ENCODE data around the gene DSE.

The DSE gene

GRCh38 chr6:116363759-116364158 lies 7.0 kb upstream of the DSE start:
- no peak for DNase-seq

- no peak for DNase-seq
Measured at GRCh38 chr6:116364321-116364720, 6.4 kb upstream of the DSE start.

GRCh38 chr6:116365743-116366142 lies 5.0 kb upstream of the DSE start:
- DNase-seq, result no peak

- DNase-seq, result no peak
Measured at GRCh38 chr6:116366740-116367275, 3.9 kb upstream of the DSE start.

GRCh38 chr6:116369540-116369939 lies 1.2 kb upstream of the DSE start:
- DNase-seq, result no peak

- no peak for DNase-seq
Measured at GRCh38 chr6:116369964-116370759, 585 bp upstream of the DSE start.

GRCh38 chr6:116371120-116371917 lies 572 bp downstream of the DSE start:
- DNase-seq, result peak; percentile 16

- DNase-seq, result no peak
Measured at GRCh38 chr6:116371918-116372209, 1.1 kb downstream of the DSE start.

- DNase-seq, result no peak
Measured at GRCh38 chr6:116373300-116373699, 2.6 kb downstream of the DSE start.

GRCh38 chr6:116373940-116374339 lies 3.2 kb downstream of the DSE start:
- DNase-seq, result no peak

- DNase-seq, result no peak
Measured at GRCh38 chr6:116374586-116374985, 3.8 kb downstream of the DSE start.

GRCh38 chr6:116375262-116375661 lies 4.5 kb downstream of the DSE start:
- DNase-seq, result no peak

- no peak for DNase-seq
Measured at GRCh38 chr6:116376149-116376548, 5.4 kb downstream of the DSE start.

- no peak for DNase-seq
Measured at GRCh38 chr6:116379764-116380163, 9.0 kb downstream of the DSE start.

- no peak for DNase-seq
Measured at GRCh38 chr6:116380346-116380745, 9.6 kb downstream of the DSE start.

- DNase-seq, result no peak
Measured at GRCh38 chr6:116381000-116381399, 10.3 kb downstream of the DSE start.

GRCh38 chr6:116382587-116382986 lies 11.8 kb downstream of the DSE start:
- DNase-seq, result no peak

GRCh38 chr6:116384727-116385458 lies 14.1 kb downstream of the DSE start:
- DNase-seq, result no peak

GRCh38 chr6:116385459-116385802 lies 14.7 kb downstream of the DSE start:
- DNase-seq, result no peak

GRCh38 chr6:116385921-116386320 lies 15.2 kb downstream of the DSE start:
- no peak for DNase-seq

- DNase-seq, result no peak
Measured at GRCh38 chr6:116386581-116387299, 16.0 kb downstream of the DSE start.

- DNase-seq, result no peak
Measured at GRCh38 chr6:116387374-116387773, 16.6 kb downstream of the DSE start.

GRCh38 chr6:116388924-116389323 lies 18.2 kb downstream of the DSE start:
- DNase-seq, result no peak

Data from activated CD4-positive, alpha-beta T cell treated with anti-CD3 and anti-CD28 coated beads, Interleukin-2, amount 50 U/mL, for 1 hour (primary cell).